Osteoblast (primary cell): ENCODE results near the gene HAVCR2. TPM values are rescaled to one million over a fixed set of nuclear protein-coding genes. Genes with fewer than 3 reads are reported as not detected.
"Not testable (repeated sequence)": the region's sequence is repeated elsewhere in the genome, so short reads cannot be mapped to it uniquely, and the experiment has no call there.

Source experiments
- DNase-seq: peaks from one replicate; pipeline ENCODE4 v3.0.0; 2011; ENCODE audit warnings: low spot score, mixed read lengths; ENCODE audit not compliant: insufficient read length; ENCODE audit errors: missing footprints
- H2AFZ ChIP-seq: 2 replicates; pipeline ENCODE4 v1.6.0; 2011; ENCODE audit warnings: mild to moderate bottlenecking, low read length
- H3K27ac ChIP-seq: 2 replicates; pipeline ENCODE4 v1.5.1; 2011; ENCODE audit warnings: mild to moderate bottlenecking, low read depth, low read length, moderate library complexity
- H3K27me3 ChIP-seq: 2 replicates; pipeline ENCODE4 v1.6.0; 2012; ENCODE audit warnings: mild to moderate bottlenecking, control low read depth, inconsistent platforms, low read length, moderate library complexity; ENCODE audit not compliant: insufficient read depth
- H3K36me3 ChIP-seq: 2 replicates; pipeline ENCODE4 v1.5.1; 2011; ENCODE audit warnings: mild to moderate bottlenecking, low read length, control low read depth, moderate library complexity; ENCODE audit not compliant: insufficient read depth
- H3K4me1 ChIP-seq: 2 replicates; pipeline ENCODE4 v1.5.1; 2011; ENCODE audit warnings: mild to moderate bottlenecking, low read length, control low read depth, moderate library complexity; ENCODE audit not compliant: insufficient read depth
- H3K4me2 ChIP-seq: 2 replicates; pipeline ENCODE4 v1.6.0; 2011; ENCODE audit warnings: mild to moderate bottlenecking, low read length; ENCODE audit not compliant: insufficient read depth
- H3K4me3 ChIP-seq: fragments of 200-600 bp; sonication (generic); 3 replicates; pipeline ENCODE4 v1.5.1; 2012; ENCODE audit warnings: mild to moderate bottlenecking, low read length, inconsistent platforms; ENCODE audit not compliant: insufficient read depth
- H3K79me2 ChIP-seq: 2 replicates; pipeline ENCODE4 v1.6.0; 2012; ENCODE audit warnings: mild to moderate bottlenecking, low read length, control low read depth, inconsistent platforms; ENCODE audit not compliant: insufficient read depth
- H3K9me3 ChIP-seq: 2 replicates; pipeline ENCODE4 v1.5.1; 2011; ENCODE audit warnings: low read depth, low read length, control low read depth
- H4K20me1 ChIP-seq: 2 replicates; pipeline ENCODE4 v1.6.0; 2012; ENCODE audit warnings: mild to moderate bottlenecking, low read length, control low read depth; ENCODE audit not compliant: insufficient read depth
- total RNA-seq: library from RNA; depleted of rRNA; stranded (reverse); fragments of >200 nt; gene quantifications from 2 replicates; pipeline ENCODE4 v1.2.3, GENCODE V29; 2012
- TF ChIP-seq, protein P1 (sequence below): IDR thresholded peaks from 2 replicates; pipeline ENCODE4 v1.5.1; 2011; ENCODE audit warnings: mild to moderate bottlenecking, low read depth, low read length, moderate library complexity; ENCODE audit errors: extremely low read depth

Gene HAVCR2
- total RNA-seq, 1 donor, result 0.72 TPM

DNA sequence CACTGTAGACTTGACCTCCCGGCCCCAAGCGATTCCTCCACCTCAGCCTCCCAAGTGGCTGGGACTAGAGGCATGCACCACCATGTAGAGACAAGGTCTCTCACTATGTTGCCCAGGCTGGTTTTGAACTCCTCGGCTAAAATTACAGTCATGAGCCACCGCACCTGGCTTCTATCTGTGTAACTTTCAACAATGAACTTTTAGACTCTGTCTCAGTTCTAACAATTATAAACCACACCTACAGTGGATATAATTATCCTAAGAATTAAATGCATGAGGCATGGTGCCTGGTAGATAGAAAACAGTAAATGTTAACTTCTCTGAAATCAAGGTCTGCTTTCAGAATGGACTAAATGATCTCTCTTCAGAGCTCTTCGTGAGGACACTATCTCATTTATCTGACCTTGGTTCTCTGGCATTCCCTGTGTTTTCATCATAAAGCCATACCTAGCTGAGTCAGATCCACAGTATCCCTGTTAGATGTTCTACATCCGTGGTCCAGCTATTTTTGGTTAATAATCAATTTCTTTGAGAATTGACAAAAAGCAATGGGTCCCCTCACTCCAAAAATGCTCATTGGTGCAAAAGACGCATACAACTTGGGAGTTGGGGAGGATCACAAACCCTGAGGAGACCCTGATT, 57.1 kb downstream of the HAVCR2 start:
- Histone ChIP-seq H2AFZ (no peak overlapping the region), H3K9me3 (no peaks in the 10 kb centered on the region), H4K20me1 (no peaks in the 10 kb centered on the region), H3K4me1 (peaks cover 4% of the 10 kb centered on the region), H3K27me3 (no peaks in the 10 kb centered on the region), H3K4me2 (no peak overlapping the region), H3K79me2 (no peaks in the 10 kb centered on the region), H3K27ac (no peak overlapping the region), H3K4me3 (no peak overlapping the region), H3K36me3 (no peaks in the 10 kb centered on the region)
- TF ChIP-seq, protein P1, sequence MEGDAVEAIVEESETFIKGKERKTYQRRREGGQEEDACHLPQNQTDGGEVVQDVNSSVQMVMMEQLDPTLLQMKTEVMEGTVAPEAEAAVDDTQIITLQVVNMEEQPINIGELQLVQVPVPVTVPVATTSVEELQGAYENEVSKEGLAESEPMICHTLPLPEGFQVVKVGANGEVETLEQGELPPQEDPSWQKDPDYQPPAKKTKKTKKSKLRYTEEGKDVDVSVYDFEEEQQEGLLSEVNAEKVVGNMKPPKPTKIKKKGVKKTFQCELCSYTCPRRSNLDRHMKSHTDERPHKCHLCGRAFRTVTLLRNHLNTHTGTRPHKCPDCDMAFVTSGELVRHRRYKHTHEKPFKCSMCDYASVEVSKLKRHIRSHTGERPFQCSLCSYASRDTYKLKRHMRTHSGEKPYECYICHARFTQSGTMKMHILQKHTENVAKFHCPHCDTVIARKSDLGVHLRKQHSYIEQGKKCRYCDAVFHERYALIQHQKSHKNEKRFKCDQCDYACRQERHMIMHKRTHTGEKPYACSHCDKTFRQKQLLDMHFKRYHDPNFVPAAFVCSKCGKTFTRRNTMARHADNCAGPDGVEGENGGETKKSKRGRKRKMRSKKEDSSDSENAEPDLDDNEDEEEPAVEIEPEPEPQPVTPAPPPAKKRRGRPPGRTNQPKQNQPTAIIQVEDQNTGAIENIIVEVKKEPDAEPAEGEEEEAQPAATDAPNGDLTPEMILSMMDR, result no peak
- DNase-seq, result no peak

DNA sequence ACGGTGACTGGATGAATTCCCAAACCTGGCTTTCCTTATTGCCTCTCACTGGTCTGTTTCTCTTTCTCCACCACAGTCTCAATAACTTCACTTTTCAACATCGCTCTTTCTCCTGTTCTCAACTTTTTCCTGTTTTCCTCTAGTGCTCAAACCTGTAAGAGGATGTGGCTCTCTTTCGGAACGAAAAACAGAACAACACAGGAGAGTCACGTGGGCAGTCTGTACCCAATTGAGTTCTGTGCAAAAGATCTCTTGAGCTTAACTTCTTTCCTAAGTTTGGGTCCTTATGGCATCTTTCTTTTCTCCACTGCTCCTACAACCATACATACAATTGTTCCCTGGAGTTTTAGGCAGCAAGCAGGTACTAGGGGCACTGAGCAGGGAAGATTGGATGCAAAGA, 58.8 kb downstream of the HAVCR2 start:
- peak overlapping the region; percentile 61 for H3K4me2 ChIP-seq
- H2AFZ ChIP-seq, result peak overlapping the region; percentile 72

DNA sequence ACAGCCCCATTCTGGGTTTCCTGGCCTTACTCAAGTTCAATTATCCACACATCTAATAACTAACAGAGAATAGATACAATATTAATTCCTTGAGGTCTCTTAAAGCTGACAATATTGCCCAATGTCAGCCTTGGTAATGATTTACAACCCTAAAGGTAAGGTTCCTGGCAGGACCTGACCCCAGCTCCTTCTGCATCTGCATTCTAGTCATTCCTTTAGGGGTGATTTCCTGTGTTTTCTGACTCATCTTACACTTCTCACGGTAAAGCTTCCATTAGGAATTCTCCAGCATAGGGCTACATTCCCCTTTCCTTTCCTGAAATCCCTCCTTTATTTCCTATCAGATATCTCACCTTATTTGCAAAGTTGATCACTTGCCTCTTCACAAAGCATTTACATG, 59.2 kb downstream of the HAVCR2 start:
- peak overlapping the region; percentile 55 for H3K4me3 ChIP-seq
- peak overlapping the region; percentile 61 for H3K4me2 ChIP-seq
- H3K36me3 ChIP-seq, result no peaks in the 10 kb centered on the region
- H3K4me1 ChIP-seq, result peaks cover 4% of the 10 kb centered on the region
- no peaks in the 10 kb centered on the region for H3K79me2 ChIP-seq
- H4K20me1 ChIP-seq, result no peaks in the 10 kb centered on the region
- TF ChIP-seq, protein P1, result no peak
- DNase-seq, result no peak
- no peaks in the 10 kb centered on the region for H3K9me3 ChIP-seq
- H3K27ac ChIP-seq, result no peak overlapping the region
- peak overlapping the region; percentile 72 for H2AFZ ChIP-seq
- H3K27me3 ChIP-seq, result no peaks in the 10 kb centered on the region

More for the DNA sequence above, 58.8 kb downstream of the HAVCR2 start:
- Histone ChIP-seq H4K20me1 (no peaks in the 10 kb centered on the region), H3K36me3 (no peaks in the 10 kb centered on the region), H3K27ac (no peak overlapping the region), H3K4me3 (peak overlapping the region; percentile 55), H3K27me3 (no peaks in the 10 kb centered on the region), H3K79me2 (no peaks in the 10 kb centered on the region), H3K4me1 (peaks cover 4% of the 10 kb centered on the region), H3K9me3 (no peaks in the 10 kb centered on the region)
- no peak for DNase-seq
- TF ChIP-seq, protein P1, result no peak

DNA sequence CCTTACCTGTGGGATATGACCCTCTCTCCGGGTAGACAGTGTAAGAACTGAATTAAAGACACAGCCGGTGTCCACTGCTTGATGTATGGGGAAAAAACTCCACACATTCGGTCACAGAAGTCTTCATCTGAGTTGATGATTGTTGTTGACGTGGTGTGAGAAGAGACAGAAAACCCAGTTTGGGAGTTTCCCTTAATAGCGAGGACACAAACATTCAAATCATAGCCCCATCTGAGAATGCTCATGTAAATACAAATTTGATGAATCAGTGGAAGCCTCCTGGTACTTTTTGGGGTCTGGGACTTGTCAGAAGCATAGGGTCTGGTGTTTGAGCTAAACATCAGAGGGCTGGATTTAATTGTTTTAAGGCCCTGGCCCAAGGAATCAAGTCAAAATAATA, 60.9 kb downstream of the HAVCR2 start:
- H3K4me3 ChIP-seq, result no peak overlapping the region
- no peaks in the 10 kb centered on the region for H3K9me3 ChIP-seq
- peaks cover 4% of the 10 kb centered on the region for H3K4me1 ChIP-seq
- H3K79me2 ChIP-seq, result no peaks in the 10 kb centered on the region
- no peak overlapping the region for H3K4me2 ChIP-seq
- H2AFZ ChIP-seq, result no peak overlapping the region
- no peaks in the 10 kb centered on the region for H3K36me3 ChIP-seq
- TF ChIP-seq, protein P1, result no peak
- no peaks in the 10 kb centered on the region for H3K27me3 ChIP-seq
- H4K20me1 ChIP-seq, result no peaks in the 10 kb centered on the region
- no peak for DNase-seq
- no peak overlapping the region for H3K27ac ChIP-seq

DNA sequence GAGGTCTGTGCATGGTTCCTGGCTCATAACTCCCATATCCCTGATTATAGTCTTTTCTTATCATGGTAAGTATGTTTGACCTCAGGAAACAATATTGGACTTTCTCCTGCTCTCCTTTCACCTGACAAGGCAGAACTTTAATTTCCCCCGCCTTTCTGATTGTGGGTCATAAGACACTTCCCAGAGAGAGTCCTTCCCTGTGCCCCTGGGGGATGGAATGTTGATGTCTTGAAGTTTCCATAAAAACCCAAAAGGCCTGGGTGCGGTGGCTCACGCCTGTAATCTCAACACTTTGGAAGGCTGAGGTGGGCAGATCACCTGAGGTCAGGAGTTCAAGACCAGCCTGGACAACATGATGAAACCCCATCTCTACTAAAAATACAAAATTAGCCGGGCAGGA, 61.8 kb downstream of the HAVCR2 start:
- H3K27ac ChIP-seq, H3K36me3 ChIP-seq, H3K9me3 ChIP-seq, DNase-seq, H3K27me3 ChIP-seq, H3K4me2 ChIP-seq, H3K79me2 ChIP-seq, H3K4me3 ChIP-seq, H4K20me1 ChIP-seq, H3K4me1 ChIP-seq, H2AFZ ChIP-seq: not testable (repeated sequence)
